ENCODE measurements around the gene RSRC1.

DNA sequence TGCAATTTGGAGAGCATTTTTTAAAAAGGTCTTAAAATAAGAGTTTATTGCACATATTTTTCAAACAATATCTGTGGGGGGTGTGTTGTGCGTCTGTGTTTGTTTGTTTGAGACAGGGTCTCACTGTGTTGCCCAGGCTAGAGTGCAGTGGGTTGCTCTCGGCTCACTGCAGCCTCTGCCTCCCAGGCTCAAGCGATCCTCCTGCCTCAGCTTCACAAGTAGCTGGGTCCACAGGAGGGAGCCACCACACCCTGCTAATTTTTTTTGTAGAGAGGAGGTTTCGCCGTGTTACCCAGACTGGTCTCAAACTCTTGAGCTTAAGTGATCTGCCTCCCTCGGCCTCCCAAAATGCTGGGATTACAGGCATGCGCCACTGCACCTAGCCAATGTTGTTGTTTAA, 463.8 kb downstream of the RSRC1 start:
- TF ChIP-seq, protein P1, sequence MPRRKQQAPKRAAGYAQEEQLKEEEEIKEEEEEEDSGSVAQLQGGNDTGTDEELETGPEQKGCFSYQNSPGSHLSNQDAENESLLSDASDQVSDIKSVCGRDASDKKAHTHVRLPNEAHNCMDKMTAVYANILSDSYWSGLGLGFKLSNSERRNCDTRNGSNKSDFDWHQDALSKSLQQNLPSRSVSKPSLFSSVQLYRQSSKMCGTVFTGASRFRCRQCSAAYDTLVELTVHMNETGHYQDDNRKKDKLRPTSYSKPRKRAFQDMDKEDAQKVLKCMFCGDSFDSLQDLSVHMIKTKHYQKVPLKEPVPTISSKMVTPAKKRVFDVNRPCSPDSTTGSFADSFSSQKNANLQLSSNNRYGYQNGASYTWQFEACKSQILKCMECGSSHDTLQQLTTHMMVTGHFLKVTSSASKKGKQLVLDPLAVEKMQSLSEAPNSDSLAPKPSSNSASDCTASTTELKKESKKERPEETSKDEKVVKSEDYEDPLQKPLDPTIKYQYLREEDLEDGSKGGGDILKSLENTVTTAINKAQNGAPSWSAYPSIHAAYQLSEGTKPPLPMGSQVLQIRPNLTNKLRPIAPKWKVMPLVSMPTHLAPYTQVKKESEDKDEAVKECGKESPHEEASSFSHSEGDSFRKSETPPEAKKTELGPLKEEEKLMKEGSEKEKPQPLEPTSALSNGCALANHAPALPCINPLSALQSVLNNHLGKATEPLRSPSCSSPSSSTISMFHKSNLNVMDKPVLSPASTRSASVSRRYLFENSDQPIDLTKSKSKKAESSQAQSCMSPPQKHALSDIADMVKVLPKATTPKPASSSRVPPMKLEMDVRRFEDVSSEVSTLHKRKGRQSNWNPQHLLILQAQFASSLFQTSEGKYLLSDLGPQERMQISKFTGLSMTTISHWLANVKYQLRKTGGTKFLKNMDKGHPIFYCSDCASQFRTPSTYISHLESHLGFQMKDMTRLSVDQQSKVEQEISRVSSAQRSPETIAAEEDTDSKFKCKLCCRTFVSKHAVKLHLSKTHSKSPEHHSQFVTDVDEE (CRISPR knock-in tag; IDR thresholded peaks at IDR 0.05) = no peak
- TF ChIP-seq GLIS3 (CRISPR knock-in tag; IDR thresholded peaks at IDR 0.05) (no peak), ZNF70 (CRISPR knock-in tag; IDR thresholded peaks at IDR 0.05) (no peak), TCF4 (CRISPR knock-in tag; IDR thresholded peaks at IDR 0.05; ENCODE audit: borderline replicate concordance) (no peak), ZFP30 (CRISPR knock-in tag; IDR thresholded peaks at IDR 0.05) (no peak)
- TF ChIP-seq, protein P2, sequence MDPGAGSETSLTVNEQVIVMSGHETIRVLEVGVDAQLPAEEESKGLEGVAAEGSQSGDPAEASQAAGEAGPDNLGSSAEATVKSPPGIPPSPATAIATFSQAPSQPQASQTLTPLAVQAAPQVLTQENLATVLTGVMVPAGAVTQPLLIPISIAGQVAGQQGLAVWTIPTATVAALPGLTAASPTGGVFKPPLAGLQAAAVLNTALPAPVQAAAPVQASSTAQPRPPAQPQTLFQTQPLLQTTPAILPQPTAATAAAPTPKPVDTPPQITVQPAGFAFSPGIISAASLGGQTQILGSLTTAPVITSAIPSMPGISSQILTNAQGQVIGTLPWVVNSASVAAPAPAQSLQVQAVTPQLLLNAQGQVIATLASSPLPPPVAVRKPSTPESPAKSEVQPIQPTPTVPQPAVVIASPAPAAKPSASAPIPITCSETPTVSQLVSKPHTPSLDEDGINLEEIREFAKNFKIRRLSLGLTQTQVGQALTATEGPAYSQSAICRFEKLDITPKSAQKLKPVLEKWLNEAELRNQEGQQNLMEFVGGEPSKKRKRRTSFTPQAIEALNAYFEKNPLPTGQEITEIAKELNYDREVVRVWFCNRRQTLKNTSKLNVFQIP (CRISPR knock-in tag; IDR thresholded peaks at IDR 0.05; ENCODE audit: borderline replicate concordance, low read depth) = no peak

Data from SK-N-SH treated with all-trans-retinoic acid at 6 μM for 48 hours (cell line).